Fibroblast of skin of scalp (primary cell): ENCODE results near the gene WRAP73.

Experiments
- DNase-seq: peaks from one replicate; pipeline ENCODE4 v3.0.0-alpha.2; 2013

WRAP73 gene

GRCh38 chr1:3645666-3646355 lies 4.1 kb downstream of the WRAP73 start:
- no peak for DNase-seq

DNA sequence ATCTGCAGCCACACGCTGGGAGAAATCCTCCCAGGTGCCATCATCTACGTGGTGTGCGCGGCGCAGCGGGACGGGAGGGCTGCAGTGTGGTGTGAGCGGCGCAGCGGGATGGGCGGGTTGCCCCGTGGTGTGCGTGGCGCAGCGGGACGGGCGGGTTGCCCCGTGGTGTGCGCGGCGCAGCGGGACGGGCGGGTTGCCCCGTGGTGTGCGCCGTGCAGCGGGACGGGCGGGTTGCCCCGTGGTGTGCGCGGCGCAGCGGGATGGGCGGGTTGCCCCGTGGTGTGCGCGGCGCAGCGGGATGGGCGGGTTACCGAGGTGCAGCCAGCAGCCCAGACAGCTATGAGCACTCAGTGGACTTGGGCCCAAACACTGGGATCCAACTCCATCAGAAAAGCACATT lies 4.7 kb downstream of the WRAP73 start:
- no peak for DNase-seq

GRCh38 chr1:3644273-3644672 lies 5.6 kb downstream of the WRAP73 start:
- no peak for DNase-seq

DNA sequence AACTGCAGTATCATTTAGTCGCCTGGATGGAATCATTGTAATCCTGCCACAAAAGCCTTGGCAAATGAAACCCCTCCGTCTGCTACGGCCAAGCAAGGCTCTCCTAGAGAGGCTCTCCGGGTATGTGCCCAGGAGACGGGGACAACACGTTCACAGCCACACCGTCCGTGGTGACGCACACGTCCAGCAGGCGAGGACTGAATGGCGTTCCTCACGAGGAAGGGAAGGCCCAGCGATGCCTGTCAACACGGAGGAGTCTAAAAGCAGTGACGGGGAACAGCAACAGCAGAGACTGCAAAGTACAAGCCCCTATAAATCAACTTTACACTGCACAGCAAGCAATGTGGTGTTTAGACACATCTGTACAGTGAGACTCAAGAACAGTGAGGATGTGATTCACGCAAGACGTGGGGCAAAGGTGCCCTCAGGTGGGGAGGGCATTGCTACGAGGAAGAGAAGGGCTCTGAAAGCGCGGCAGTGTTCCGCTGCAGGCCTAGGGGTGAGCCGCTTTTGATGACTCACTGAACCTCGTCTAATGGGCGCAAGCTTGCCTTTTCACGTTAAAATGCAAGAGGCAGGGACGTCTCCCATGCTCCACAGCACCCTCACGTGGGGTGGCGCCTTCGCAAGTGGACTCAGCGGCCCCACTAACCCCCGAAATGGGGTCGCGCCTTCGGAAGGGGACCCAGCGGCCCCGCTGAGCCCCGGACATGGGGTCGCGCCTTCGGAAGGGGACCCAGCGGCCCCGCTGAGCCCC lies 6.8 kb downstream of the WRAP73 start:
- no peak for DNase-seq

- no peak for DNase-seq
These were observed 8.1 kb downstream of the WRAP73 start for GRCh38 chr1:3641816-3642215.

GRCh38 chr1:3641046-3641760 lies 8.7 kb downstream of the WRAP73 start:
- no peak for DNase-seq

- no peak for DNase-seq
These were observed 9.6 kb downstream of the WRAP73 start for GRCh38 chr1:3640121-3640837.

DNA sequence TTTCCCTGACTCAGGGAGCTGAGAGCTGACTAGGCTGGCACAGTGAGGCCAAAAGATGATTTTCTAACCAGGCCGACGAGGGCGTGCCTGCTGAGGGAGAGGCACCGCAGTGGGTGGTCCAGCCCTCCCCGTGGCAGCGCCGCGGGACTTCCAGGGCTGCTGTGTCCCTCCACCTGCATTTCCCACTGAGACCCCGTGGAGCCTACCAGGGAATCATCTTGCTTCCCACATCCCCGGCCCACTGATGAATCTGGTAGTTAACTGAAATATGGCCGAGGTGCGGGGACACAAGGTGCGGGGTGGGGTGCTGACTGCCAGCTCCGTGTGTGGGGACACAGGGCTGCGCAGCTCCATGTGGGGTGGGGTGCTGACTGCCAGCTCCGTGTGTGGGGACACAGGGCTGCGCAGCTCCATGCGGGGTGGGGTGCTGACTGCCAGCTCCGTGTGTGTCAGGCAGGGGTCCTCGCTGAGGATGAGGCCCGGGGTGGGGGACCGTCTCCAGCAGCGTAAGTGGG lies 10.4 kb downstream of the WRAP73 start:
- DNase-seq = no peak

DNA sequence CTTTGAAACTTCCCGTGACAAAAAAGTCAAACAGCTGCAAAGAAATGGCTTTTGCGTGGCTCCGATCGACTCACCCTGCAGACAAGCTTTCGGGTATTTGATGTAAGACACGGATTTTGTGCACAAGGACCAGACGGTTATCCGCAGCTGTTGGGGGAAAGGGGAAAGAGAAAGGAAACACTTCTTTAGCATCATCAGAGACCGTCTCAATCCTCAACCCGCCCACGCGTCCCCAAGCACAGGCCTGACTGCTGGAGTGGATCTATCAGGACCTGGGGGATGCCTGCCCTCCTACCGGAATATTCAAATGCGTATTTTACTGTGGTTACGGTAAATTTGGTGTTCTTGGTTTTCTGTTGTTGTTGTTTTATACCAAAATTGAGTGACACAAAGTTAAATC lies 11.2 kb downstream of the WRAP73 start:
- no peak for DNase-seq

DNA sequence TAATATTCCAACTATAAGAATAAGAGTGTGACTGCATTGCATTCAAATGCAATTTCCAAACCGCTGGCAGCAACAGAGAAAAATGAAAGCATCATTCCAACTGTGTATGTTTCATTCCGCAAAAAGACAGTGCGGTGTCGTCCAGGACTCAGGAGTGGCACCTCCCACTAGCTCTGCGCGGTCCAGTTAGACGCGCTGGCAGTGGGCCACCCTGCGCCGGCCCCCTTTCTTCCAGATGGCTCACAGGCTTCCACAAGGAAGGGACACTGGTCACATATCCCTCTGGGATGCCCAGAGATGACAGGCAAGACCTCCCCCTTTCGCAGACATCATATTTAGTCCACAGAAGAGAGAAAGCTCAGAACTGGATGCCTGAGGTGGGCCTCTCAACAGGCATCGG lies 11.9 kb downstream of the WRAP73 start:
- DNase-seq = no peak

- DNase-seq = no peak
These were observed 13.4 kb downstream of the WRAP73 start for GRCh38 chr1:3636531-3636930.

DNA sequence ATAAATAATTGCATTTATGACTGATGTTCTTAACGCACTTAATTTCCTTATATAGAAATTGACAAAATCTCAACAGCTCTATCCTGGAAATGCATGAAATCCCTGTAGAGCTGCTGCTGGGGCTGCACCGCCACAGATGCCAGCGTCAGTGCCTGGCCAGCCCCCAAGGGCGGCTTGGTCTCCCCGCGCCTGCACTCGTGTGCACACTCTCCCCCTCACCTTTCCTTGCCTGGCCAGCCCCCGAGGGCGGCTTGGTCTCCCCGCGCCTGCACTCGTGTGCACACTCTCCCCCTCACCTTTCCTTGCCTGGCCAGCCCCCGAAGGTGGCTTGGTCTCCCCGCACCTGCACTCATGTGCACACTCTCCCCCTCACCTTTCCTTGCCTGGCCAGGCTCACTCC lies 13.8 kb downstream of the WRAP73 start:
- DNase-seq = no peak

GRCh38 chr1:3634059-3634800 lies 15.7 kb downstream of the WRAP73 start:
- DNase-seq = no peak

DNA sequence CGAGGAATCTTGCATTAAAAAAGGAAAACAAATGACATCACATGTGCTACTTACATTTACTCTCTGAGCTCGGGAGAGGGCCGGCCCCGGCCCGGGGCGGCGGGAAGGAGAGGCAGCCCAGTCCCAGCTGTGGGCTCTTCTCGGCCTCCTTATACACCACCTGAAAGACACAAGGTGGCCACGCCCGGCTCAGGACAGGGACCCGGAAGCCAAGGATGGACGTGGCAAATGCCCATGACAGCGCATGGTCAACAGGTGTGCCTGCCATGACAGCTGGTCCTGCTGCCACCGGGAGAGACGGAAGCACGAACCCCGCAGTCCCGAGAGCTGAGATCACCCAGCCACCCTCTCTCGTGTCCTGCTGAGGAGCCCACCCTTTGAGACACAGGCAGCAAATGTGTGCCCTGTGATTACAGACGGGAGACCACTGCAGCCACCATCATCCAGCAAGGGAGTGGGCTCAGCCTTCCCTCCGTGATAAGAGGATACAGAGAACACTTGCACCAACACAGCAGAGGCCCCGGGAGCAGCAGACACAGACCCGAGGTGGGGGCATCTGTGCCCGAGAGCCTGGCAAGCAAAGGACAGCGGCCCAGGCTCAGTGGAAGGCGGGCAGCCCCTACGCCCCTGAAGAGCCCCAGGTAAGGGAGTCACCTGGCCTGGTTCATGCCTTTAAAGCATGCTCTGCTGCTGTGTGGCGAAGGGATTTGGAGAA lies 16.4 kb downstream of the WRAP73 start:
- DNase-seq = no peak

- DNase-seq = no peak
These were observed 17.1 kb downstream of the WRAP73 start for GRCh38 chr1:3632716-3633343.

GRCh38 chr1:3632298-3632697 lies 17.6 kb downstream of the WRAP73 start:
- no peak for DNase-seq

DNA sequence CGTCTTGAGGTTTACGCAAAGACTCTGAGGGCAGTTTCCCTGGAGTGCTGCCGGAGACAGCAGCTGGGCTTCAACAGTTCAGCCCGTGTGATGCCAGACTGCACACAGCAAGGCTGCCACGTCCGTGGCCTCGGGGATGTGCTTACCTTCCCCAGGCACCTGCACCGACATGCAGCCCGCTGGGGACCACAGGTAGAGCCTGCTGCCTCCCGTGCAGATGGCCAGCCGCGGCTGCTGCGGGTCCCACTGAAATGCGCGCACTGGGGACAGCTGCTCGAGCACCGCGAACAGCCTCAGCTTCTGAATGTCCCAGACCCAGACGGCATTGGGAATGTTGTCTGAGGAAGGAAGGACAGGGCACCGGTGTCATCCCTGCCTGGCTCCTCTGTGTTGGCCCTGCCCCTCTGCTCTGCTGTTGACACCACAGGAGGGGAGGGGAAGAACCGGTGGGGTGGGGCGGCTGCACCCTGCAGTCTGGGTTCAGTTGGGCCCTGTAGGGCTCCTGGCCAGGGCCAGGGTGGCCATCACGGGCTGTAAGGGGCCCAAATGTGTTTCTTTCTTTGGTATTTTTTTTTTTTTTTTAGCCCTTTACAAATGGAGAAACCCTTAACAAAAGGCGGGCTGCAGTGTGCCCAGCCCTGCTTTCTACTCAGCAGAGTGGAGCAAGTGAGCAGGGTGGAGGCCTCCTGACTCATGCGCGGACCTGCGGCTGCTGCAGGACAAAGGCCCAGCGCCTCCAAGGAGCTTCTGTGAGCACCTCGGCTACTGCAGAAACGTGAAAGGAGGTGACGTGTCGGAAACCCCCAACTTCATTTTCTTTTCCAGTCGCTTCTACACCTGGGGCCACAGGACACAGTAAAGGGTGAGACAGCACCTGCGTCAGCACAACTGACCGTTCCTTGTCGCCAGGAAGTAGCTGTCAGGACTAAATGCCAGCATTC lies 18.3 kb downstream of the WRAP73 start:
- no peak for DNase-seq

- no peak for DNase-seq
These were observed 19.0 kb downstream of the WRAP73 start for GRCh38 chr1:3630914-3631313.

DNA sequence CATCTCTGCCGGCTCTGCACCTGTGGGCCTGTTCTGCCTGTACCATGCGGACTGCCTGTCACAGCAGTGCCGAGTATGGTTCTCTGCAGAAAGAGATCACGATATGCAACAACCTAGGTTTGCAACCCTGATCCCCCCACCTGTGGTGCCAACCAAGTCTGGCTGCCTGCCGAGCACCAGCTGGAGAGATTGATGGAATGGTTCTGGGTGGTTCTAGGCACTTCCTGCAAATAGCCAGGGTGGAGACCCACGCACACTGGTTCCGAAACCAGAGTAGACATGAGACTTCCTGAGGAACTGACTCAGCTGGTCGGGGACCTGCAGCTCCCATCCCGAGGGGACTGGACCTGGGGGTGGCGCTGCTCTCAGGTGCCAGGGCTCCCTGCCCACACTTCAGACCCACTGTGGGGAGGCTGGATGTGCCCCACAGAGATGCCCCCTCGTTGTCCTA lies 19.7 kb downstream of the WRAP73 start:
- DNase-seq = no peak
